ENCODE data around the gene ELOA2. TPM values are rescaled to one million over a fixed set of nuclear protein-coding genes. Genes with fewer than 3 reads are reported as not detected.

Gene ELOA2
- total and polyA plus RNA-seq, 2 of the 4 experiments (the other 2 are of a cell fraction) = not detected

DNA sequence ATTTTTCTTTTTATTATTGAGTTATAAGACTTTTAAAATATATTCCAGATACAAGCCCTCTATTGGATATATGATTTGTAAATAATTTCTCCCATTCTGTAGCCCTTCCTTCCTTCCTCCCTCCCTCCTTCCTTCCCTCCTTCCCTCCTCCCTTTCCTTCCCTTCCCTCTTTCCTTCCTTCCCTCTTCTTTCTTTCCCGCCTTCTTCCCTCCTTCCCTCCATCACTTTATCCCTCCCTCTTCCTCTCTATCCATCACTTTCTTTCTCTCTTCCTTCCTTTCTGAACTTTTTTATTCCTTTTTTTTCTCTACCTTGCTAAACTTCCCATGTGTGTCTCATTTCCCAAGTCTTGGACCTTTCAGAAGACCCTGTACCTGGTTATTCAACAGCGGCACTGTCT lies 45.5 kb upstream of the ELOA2 start:
- Histone ChIP-seq H2BK20ac (ENCODE audit: low read depth, low read length) (no peak overlapping the region), H2BK120ac (ENCODE audit: low read depth, low read length) (no peak overlapping the region), H3K9ac (ENCODE audit: low read depth, low read length) (no peak overlapping the region), H3K4ac (ENCODE audit: low read depth, low read length) (no peak overlapping the region), H3K79me1 (ENCODE audit: low read depth in 1 of 2, low read length in 2 of 2) (no peaks in the 10 kb centered on the region), H2AK5ac (ENCODE audit: low read depth, low read length) (no peak overlapping the region), H2BK5ac (ENCODE audit: low read depth, low read length, poor library complexity, severe bottlenecking) (no peak overlapping the region), H3K14ac (replicated peaks; ENCODE audit: low read depth, low read length) (no peak overlapping the region), H3K9me3 (ENCODE audit: control insufficient read depth, insufficient read depth, low read length) (no peaks in the 10 kb centered on the region), H3K27me3 (ENCODE audit: control insufficient read depth, insufficient read depth, low read length) (no peaks in the 10 kb centered on the region), H3K27ac (ENCODE audit: insufficient read depth, low read length) (no peak overlapping the region), H4K20me1 (ENCODE audit: insufficient read depth, low read length) (no peaks in the 10 kb centered on the region), H3K18ac (ENCODE audit: low read depth, low read length) (no peak overlapping the region), H3K56ac (ENCODE audit: extremely low read depth, insufficient read depth, low read length) (no peak overlapping the region), H3K4me1 (ENCODE audit: control insufficient read depth, insufficient read depth, low read length) (no peaks in the 10 kb centered on the region), H2AFZ (replicated peaks; ENCODE audit: low read length, poor library complexity) (no peak overlapping the region), H3K4me2 (ENCODE audit: low read depth, low read length) (no peak overlapping the region), H2BK15ac (ENCODE audit: low read depth, low read length) (no peak overlapping the region), H3K36me3 (ENCODE audit: control insufficient read depth, insufficient read depth, low read length) (no peaks in the 10 kb centered on the region), H4K5ac (ENCODE audit: low read depth, low read length) (no peak overlapping the region), H2AK9ac (replicated peaks; ENCODE audit: low read depth, low read length, poor library complexity) (no peak overlapping the region), H4K91ac (ENCODE audit: insufficient read depth, low read depth, low read length) (no peak overlapping the region), H4K8ac (ENCODE audit: low read depth in 2 of 2, low read length in 2 of 2) (no peak overlapping the region), H3K4me3 (ENCODE audit: insufficient read depth, low read depth, low read length) (no peak overlapping the region), H3K9me1 (ENCODE audit: insufficient read depth, low read length) (no peaks in the 10 kb centered on the region), H3K23ac (ENCODE audit: low read depth, low read length) (no peak overlapping the region)
- no peak for TF ChIP-seq CEBPB (IDR thresholded peaks at IDR 0.05; ENCODE audit: low read depth, low read length)
- TF ChIP-seq MAZ (IDR thresholded peaks at IDR 0.05; ENCODE audit: borderline replicate concordance, low read depth, low read length) = no peak
- TF ChIP-seq FOS (IDR thresholded peaks at IDR 0.05; ENCODE audit: low read depth, low read length) = no peak
- TF ChIP-seq RFX5 (IDR thresholded peaks at IDR 0.05; ENCODE audit: low read depth, low read length) = no peak
- no peak for TF ChIP-seq SMC3 (IDR thresholded peaks at IDR 0.05; ENCODE audit: low read depth, low read length)
- 100% methylated on average over 1 of the region's 2 CpGs; no CpG with 5 or more reads in 1 of the 2 experiments for WGBS, 2 experiments (ENCODE audit: extremely low coverage in 2 of 2, insufficient read length in 1 of 2)
- in situ Hi-C loops (cut with MboI; ENCODE audit: low sequenced_read_pairs) = no loop called here
- dilution Hi-C loops (cut with HindIII; ENCODE audit: low sequenced_read_pairs, unreplicated experiment) = no loop called here
- ChIA-PET POLR2A (ENCODE audit: unreplicated experiment) (no interaction called here), CTCF (no interaction called here)
- intact Hi-C loops (cut with micrococcal nuclease) = no loop called here
- DNase-seq (no peak), ATAC-seq (ENCODE audit: low read depth) (no peak)
- no TSS peak for BruUV-seq (replicated peaks)

All from IMR-90 (cell line).